Motor neuron (in vitro differentiated cells): Measurements from ENCODE around the gene PPA2. TPM values are rescaled to one million over a fixed set of nuclear protein-coding genes. Genes with fewer than 3 reads are reported as not detected.

ENCODE experiments used
- ATAC-seq, 8 experiments: fragments of 200-7000 bp; cut with Tn5 transposase; replicated peaks in 6 of 8; 2 replicates each; pipeline ENCODE4 v1.8.0; 2021; ENCODE audit warnings: mild to moderate bottlenecking in 8 of 8, moderate library complexity in 8 of 8
- H3K27ac ChIP-seq, 2 donors: fragments of 250-450 bp; sonication (Bioruptor Pico); 2 replicates each; pipeline ENCODE4 v1.9.0; 2021; ENCODE audit warnings: antibody characterized with exemption in 2 of 2, mild to moderate bottlenecking in 2 of 2, moderate library complexity in 1 of 2
- H3K4me1 ChIP-seq, 2 donors: fragments of 250-450 bp; sonication (Bioruptor Pico); replicated peaks in 1 of 2; 2 replicates each; pipeline ENCODE4 v1.6.1; 2021; ENCODE audit warnings: antibody characterized with exemption in 2 of 2, mild to moderate bottlenecking in 2 of 2, moderate library complexity in 1 of 2
- H3K4me3 ChIP-seq, 5 donors: fragments of 250-450 bp; sonication (Bioruptor Pico); 2 replicates each; pipeline ENCODE4 v1.9.0; 2021; ENCODE audit warnings: antibody characterized with exemption in 5 of 5, mild to moderate bottlenecking in 5 of 5, moderate library complexity in 4 of 5
- WGBS, 10 experiments: fragments of 450-650 bp; shearing (Covaris generic); methylation state at CpG; one replicate each; pipeline ENCODE4 v1.0.0; 2022; 5-methylcytosine and 5-hydroxymethylcytosine counted together
- in situ Hi-C, 9 experiments: fragments of 400-800 bp; cut with MboI; loops; one replicate each; pipeline ENCODE4 v1.15.0; 2021; ENCODE audit warnings: low sequenced_read_pairs in 9 of 9, low pct_unique_long_range_greater_than_20kb in 2 of 9; ENCODE audit not compliant: unreplicated experiment in 9 of 9
- total RNA-seq, 8 experiments: library from RNA; unstranded; fragments of 300-600 nt; gene quantifications; 2 replicates each; pipeline versions ENCODE4 v1.2.3 to v1.2.4, GENCODE V29; 2022

Gene PPA2
- total RNA-seq, 8 experiments from 2014 or later, result 63.4 to 145 (median 74.4) TPM

- peak in 3 of 8 experiments; percentile 77 to 97 (median 92) for ATAC-seq
- in situ Hi-C loops, result no loop called here
- Histone ChIP-seq H3K4me3 (no peak overlapping the region), H3K4me1 (no peaks in the 10 kb centered on the region), H3K27ac (no peak overlapping the region)
These were observed 145.9 kb downstream of the PPA2 start for GRCh38 chr4:105327956-105328355.

GRCh38 chr4:105327222-105327621 lies 146.6 kb downstream of the PPA2 start:
- 0 to 100% (median 83%) methylated on average over 1 of the region's 2 CpGs; no CpG with 5 or more reads in 3 of the 10 experiments for WGBS, 10 experiments
- no peak overlapping the region for H3K27ac ChIP-seq
- ATAC-seq, result no peak
- no peak overlapping the region for H3K4me3 ChIP-seq
- H3K4me1 ChIP-seq, result no peaks in the 10 kb centered on the region
- in situ Hi-C loops, result no loop called here

Other genes starting within 250 kb of the PPA2 start
- under 1 TPM; 0.05 to 0.69 (median 0.21) TPM for gene ARHGEF38, start 78.6 kb upstream of the PPA2 start, total RNA-seq
- gene INTS12, start 234.6 kb upstream of the PPA2 start, total RNA-seq, result 10 to 100 TPM; 19.6 to 31.9 (median 25.4) TPM
- gene GSTCD, start 234.7 kb upstream of the PPA2 start, total RNA-seq, result 10 to 100 TPM in 4 of 8 experiments, 1 to 10 TPM in 4; 4.6 to 37.7 (median 10.4) TPM